Osteoblast (primary cell): ENCODE data around the gene CFB. TPM values are rescaled to one million over a fixed set of nuclear protein-coding genes. Genes with fewer than 3 reads are reported as not detected.
"Not testable (repeated sequence)": the region's sequence is repeated elsewhere in the genome, so short reads cannot be mapped to it uniquely, and the experiment has no call there.

Experiments
- DNase-seq: peaks from one replicate; pipeline ENCODE4 v3.0.0; 2011; ENCODE audit warnings: low spot score, mixed read lengths; ENCODE audit not compliant: insufficient read length; ENCODE audit errors: missing footprints
- H2AFZ ChIP-seq: 2 replicates; pipeline ENCODE4 v1.6.0; 2011; ENCODE audit warnings: mild to moderate bottlenecking, low read length
- H3K27ac ChIP-seq: 2 replicates; pipeline ENCODE4 v1.5.1; 2011; ENCODE audit warnings: mild to moderate bottlenecking, low read depth, low read length, moderate library complexity
- H3K27me3 ChIP-seq: 2 replicates; pipeline ENCODE4 v1.6.0; 2012; ENCODE audit warnings: mild to moderate bottlenecking, control low read depth, inconsistent platforms, low read length, moderate library complexity; ENCODE audit not compliant: insufficient read depth
- H3K36me3 ChIP-seq: 2 replicates; pipeline ENCODE4 v1.5.1; 2011; ENCODE audit warnings: mild to moderate bottlenecking, low read length, control low read depth, moderate library complexity; ENCODE audit not compliant: insufficient read depth
- H3K4me1 ChIP-seq: 2 replicates; pipeline ENCODE4 v1.5.1; 2011; ENCODE audit warnings: mild to moderate bottlenecking, low read length, control low read depth, moderate library complexity; ENCODE audit not compliant: insufficient read depth
- H3K4me2 ChIP-seq: 2 replicates; pipeline ENCODE4 v1.6.0; 2011; ENCODE audit warnings: mild to moderate bottlenecking, low read length; ENCODE audit not compliant: insufficient read depth
- H3K4me3 ChIP-seq: fragments of 200-600 bp; sonication (generic); 3 replicates; pipeline ENCODE4 v1.5.1; 2012; ENCODE audit warnings: mild to moderate bottlenecking, low read length, inconsistent platforms; ENCODE audit not compliant: insufficient read depth
- H3K79me2 ChIP-seq: 2 replicates; pipeline ENCODE4 v1.6.0; 2012; ENCODE audit warnings: mild to moderate bottlenecking, low read length, control low read depth, inconsistent platforms; ENCODE audit not compliant: insufficient read depth
- H3K9me3 ChIP-seq: 2 replicates; pipeline ENCODE4 v1.5.1; 2011; ENCODE audit warnings: low read depth, low read length, control low read depth
- H4K20me1 ChIP-seq: 2 replicates; pipeline ENCODE4 v1.6.0; 2012; ENCODE audit warnings: mild to moderate bottlenecking, low read length, control low read depth; ENCODE audit not compliant: insufficient read depth
- small RNA-seq: library from RNA; depleted of rRNA; stranded (forward); fragments of <200 nt; gene quantifications from one replicate; pipeline ENCODE3, GENCODE V24; 2012
- total RNA-seq: library from RNA; depleted of rRNA; stranded (reverse); fragments of >200 nt; gene quantifications from 2 replicates; pipeline ENCODE4 v1.2.3, GENCODE V29; 2012

CFB gene
- total RNA-seq, 1 donor, result 26.8 TPM

DNA sequence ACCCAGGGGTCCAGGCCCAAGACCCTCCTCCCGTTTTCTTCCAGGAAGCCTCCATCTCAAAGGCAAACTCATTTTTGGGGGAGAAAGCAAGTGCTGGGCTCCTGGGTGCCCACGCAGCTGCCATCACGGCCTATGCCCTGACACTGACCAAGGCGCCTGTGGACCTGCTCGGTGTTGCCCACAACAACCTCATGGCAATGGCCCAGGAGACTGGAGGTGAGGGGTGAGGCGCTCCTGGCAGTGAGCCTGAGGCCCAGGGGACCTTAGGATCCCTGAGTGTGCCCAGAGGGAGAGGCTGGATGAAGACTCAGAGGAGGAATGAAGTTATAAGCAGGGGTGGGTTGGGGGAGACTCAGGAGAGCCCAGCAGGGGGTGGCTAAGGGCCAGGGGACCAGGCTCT lies 50.5 kb downstream of the CFB start:
- H3K4me1 ChIP-seq, DNase-seq, H4K20me1 ChIP-seq, H3K27ac ChIP-seq, H3K79me2 ChIP-seq, H2AFZ ChIP-seq, H3K9me3 ChIP-seq, H3K36me3 ChIP-seq, H3K27me3 ChIP-seq, H3K4me3 ChIP-seq, H3K4me2 ChIP-seq: not testable (repeated sequence)

Small RNA genes lying within 50 kb of the gene (small RNA-seq; reads per million reads assigned to genes)
- gene AL645922.1, result not detected

Other genes with a start within 250 kb of the CFB start
- 41.0 and 43.4 TPM in 2 replicates for gene ABHD16A, start 242.8 kb upstream of the CFB start, total RNA-seq
- gene LY6G6F, start 239.2 kb upstream of the CFB start, total RNA-seq, result not detected in 2 replicates
- gene LY6G6D, start 230.7 kb upstream of the CFB start, total RNA-seq, result not detected in 2 replicates
- gene LY6G6C, start 224.3 kb upstream of the CFB start, total RNA-seq, result not detected in 2 replicates
- gene MPIG6B, start 222.7 kb upstream of the CFB start, total RNA-seq, result not detected in 2 replicates
- gene DDAH2, start 216.8 kb upstream of the CFB start, total RNA-seq, result 96.6 and 97.5 TPM in 2 replicates
- 502 and 581 TPM in 2 replicates for gene CLIC1, start 209.6 kb upstream of the CFB start, total RNA-seq
- gene MSH5, start 206.1 kb upstream of the CFB start, total RNA-seq, result 12.4 and 13.0 TPM in 2 replicates
- 0.59 and 1.4 TPM in 2 replicates for gene SAPCD1, start 183.4 kb upstream of the CFB start, total RNA-seq
- gene VWA7, start 168.8 kb upstream of the CFB start, total RNA-seq, result 0.29 and 0.36 TPM in 2 replicates
- 40.1 and 42.0 TPM in 2 replicates for gene VARS1, start 150.3 kb upstream of the CFB start, total RNA-seq
- gene LSM2, start 139.1 kb upstream of the CFB start, total RNA-seq, result 18.3 and 22.4 TPM in 2 replicates
- gene HSPA1L, start 130.8 kb upstream of the CFB start, total RNA-seq, result 0.29 and 0.72 TPM in 2 replicates
- 33.3 and 36.9 TPM in 2 replicates for gene HSPA1A, start 130.6 kb upstream of the CFB start, total RNA-seq
- gene HSPA1B, start 118.4 kb upstream of the CFB start, total RNA-seq, result 45.7 and 59.7 TPM in 2 replicates
- gene NEU1, start 83.3 kb upstream of the CFB start, total RNA-seq, result 114 and 117 TPM in 2 replicates
- not detected in 2 replicates for gene SLC44A4, start 67.1 kb upstream of the CFB start, total RNA-seq
- gene EHMT2, start 48.4 kb upstream of the CFB start, total RNA-seq, result 40.1 and 40.9 TPM in 2 replicates
- gene ZBTB12, start 44.0 kb upstream of the CFB start, total RNA-seq, result 2.1 and 3.6 TPM in 2 replicates
- gene C2, start 18.4 kb upstream of the CFB start, total RNA-seq, result 12.7 and 18.0 TPM in 2 replicates
- 86.5 and 95.8 TPM in 2 replicates for gene NELFE, start 12.9 kb downstream of the CFB start, total RNA-seq
- gene SKIC2, start 13.1 kb downstream of the CFB start, total RNA-seq, result 42.0 and 46.0 TPM in 2 replicates
- gene DXO, start 26.0 kb downstream of the CFB start, total RNA-seq, result 16.8 and 18.1 TPM in 2 replicates
- 7.2 and 8.3 TPM in 2 replicates for gene C4A, start 36.0 kb downstream of the CFB start, total RNA-seq
- gene C4B, start 68.7 kb downstream of the CFB start, total RNA-seq, result 4.1 and 6.5 TPM in 2 replicates
- gene CYP21A2, start 92.3 kb downstream of the CFB start, total RNA-seq, result under 0.01 and 0.72 TPM in 2 replicates
- 8.3 and 11.9 TPM in 2 replicates for gene TNXB, start 163.2 kb downstream of the CFB start, total RNA-seq
- gene ATF6B, start 182.2 kb downstream of the CFB start, total RNA-seq, result 27.5 and 30.1 TPM in 2 replicates
- gene FKBPL, start 184.2 kb downstream of the CFB start, total RNA-seq, result 9.8 and 11.5 TPM in 2 replicates
- gene PRRT1, start 205.8 kb downstream of the CFB start, total RNA-seq, result under 0.01 TPM in 1 of 2 replicates, not detected in the other
- 6.5 and 8.3 TPM in 2 replicates for gene PPT2, start 208.0 kb downstream of the CFB start, total RNA-seq
- 0.29 and 0.36 TPM in 2 replicates for gene EGFL8, start 218.5 kb downstream of the CFB start, total RNA-seq
- 17.4 and 19.2 TPM in 2 replicates for gene AGPAT1, start 230.0 kb downstream of the CFB start, total RNA-seq
- 25.3 and 32.9 TPM in 2 replicates for gene RNF5, start 232.3 kb downstream of the CFB start, total RNA-seq
- gene AGER, start 238.2 kb downstream of the CFB start, total RNA-seq, result under 0.01 TPM in 2 replicates
- 17.4 and 18.6 TPM in 2 replicates for gene PBX2, start 244.1 kb downstream of the CFB start, total RNA-seq
- 0.88 and 1.1 TPM in 2 replicates for gene GPSM3, start 246.5 kb downstream of the CFB start, total RNA-seq